ENCODE measurements around the gene MTARC2.
A peak's percentile ranks its signal among the peaks of the same experiment; 100 is the strongest.

The MTARC2 gene

GRCh38 chr1:220827445-220828178, 79.5 kb downstream of the MTARC2 start:
- H3K27me3 Mint-ChIP-seq (ENCODE audit: low read depth, poor library complexity), result peaks cover 6% of the 10 kb centered on the region
- peaks cover 7% of the 10 kb centered on the region for H3K9me3 Mint-ChIP-seq
- no peak overlapping the region for H3K4me3 Mint-ChIP-seq
- no peak for TF ChIP-seq CTCF (IDR thresholded peaks at IDR 0.05)
- no peaks in the 10 kb centered on the region for H3K36me3 Mint-ChIP-seq (ENCODE audit: low read depth)
- no peak for DNase-seq
- peak overlapping the region; percentile 81 for H3K27ac Mint-ChIP-seq
- H3K4me1 Mint-ChIP-seq, result peaks cover 18% of the 10 kb centered on the region

GRCh38 chr1:220828179-220828490, 80.0 kb downstream of the MTARC2 start:
- Mint-ChIP-seq H3K27me3 (ENCODE audit: low read depth, poor library complexity) (peaks cover 6% of the 10 kb centered on the region), H3K27ac (no peak overlapping the region), H3K9me3 (peaks cover 7% of the 10 kb centered on the region), H3K4me3 (no peak overlapping the region), H3K4me1 (peaks cover 18% of the 10 kb centered on the region), H3K36me3 (ENCODE audit: low read depth) (no peaks in the 10 kb centered on the region)
- no peak for DNase-seq
- TF ChIP-seq CTCF (IDR thresholded peaks at IDR 0.05), result no peak

- Mint-ChIP-seq H3K9me3 (peaks cover 7% of the 10 kb centered on the region), H3K4me3 (no peak overlapping the region), H3K27ac (peak overlapping the region; percentile 21), H3K36me3 (ENCODE audit: low read depth) (no peaks in the 10 kb centered on the region), H3K4me1 (peaks cover 15% of the 10 kb centered on the region), H3K27me3 (ENCODE audit: low read depth, poor library complexity) (peaks cover 6% of the 10 kb centered on the region)
- DNase-seq, result no peak
- no peak for TF ChIP-seq CTCF (IDR thresholded peaks at IDR 0.05)
Measured at GRCh38 chr1:220828950-220829586, 80.9 kb downstream of the MTARC2 start.

GRCh38 chr1:220833436-220833835, 85.3 kb downstream of the MTARC2 start:
- Mint-ChIP-seq H3K27ac (no peak overlapping the region), H3K36me3 (ENCODE audit: low read depth) (no peaks in the 10 kb centered on the region), H3K4me1 (no peaks in the 10 kb centered on the region), H3K27me3 (ENCODE audit: low read depth, poor library complexity) (peaks cover 4% of the 10 kb centered on the region), H3K9me3 (peaks cover 7% of the 10 kb centered on the region), H3K4me3 (no peak overlapping the region)
- no peak for TF ChIP-seq CTCF (IDR thresholded peaks at IDR 0.05)
- DNase-seq, result no peak
